Keratinocyte (primary cell): ENCODE measurements around the gene ADAMTSL1. TPM values are rescaled to one million over a fixed set of nuclear protein-coding genes. Genes with fewer than 3 reads are reported as not detected.

Source experiments
- DNase-seq: peaks from one replicate; pipeline ENCODE4 v3.0.0-alpha.2; 2011; ENCODE audit warnings: low read depth, missing footprints, low spot score
- FAIRE-seq: peaks from 2 replicates; lab custom pipeline; 2011; peaks lifted over from hg19 to GRCh38; lab: Jason Lieb, UNC
- H2AFZ ChIP-seq: 2 replicates; pipeline ENCODE4 v1.6.0; 2012; ENCODE audit warnings: low read length, control low read depth, inconsistent platforms; ENCODE audit not compliant: control insufficient read depth
- H3K27ac ChIP-seq: 2 replicates; pipeline ENCODE4 v1.5.1; 2011; ENCODE audit warnings: low read length; ENCODE audit not compliant: control insufficient read depth, insufficient read depth
- H3K27me3 ChIP-seq: 3 replicates; pipeline ENCODE4 v1.6.0; 2011; ENCODE audit warnings: low read length; ENCODE audit not compliant: control insufficient read depth, insufficient read depth; ENCODE audit errors: extremely low read depth
- H3K36me3 ChIP-seq, 2 experiments: 2 replicates in 1 of 2; 3 replicates in 1 of 2; pipeline ENCODE4 v1.5.1; 2011; ENCODE audit warnings: low read length in 2 of 2, mild to moderate bottlenecking in 1 of 2; ENCODE audit not compliant: control insufficient read depth in 2 of 2, insufficient read depth in 2 of 2; ENCODE audit errors: extremely low read depth in 1 of 2
- H3K4me1 ChIP-seq: 3 replicates; pipeline ENCODE4 v1.5.1; 2011; ENCODE audit warnings: low read length; ENCODE audit not compliant: control insufficient read depth, insufficient read depth; ENCODE audit errors: extremely low read depth
- H3K4me2 ChIP-seq: 3 replicates; pipeline ENCODE4 v1.6.0; 2011; ENCODE audit warnings: low read depth, low read length; ENCODE audit not compliant: control insufficient read depth, insufficient read depth; ENCODE audit errors: extremely low read depth
- H3K4me3 ChIP-seq, 3 experiments: fragments of 200-600 bp in 1 of 3; sonication (generic) in 1 of 3; 2 replicates in 2 of 3; 3 replicates in 1 of 3; pipeline ENCODE4 v1.5.1; 2011 to 2016; ENCODE audit warnings: low read length in 3 of 3, mild to moderate bottlenecking in 3 of 3, control low read depth in 2 of 3, inconsistent platforms in 1 of 3, low read depth in 1 of 3, mixed read lengths in 1 of 3, mixed run types in 1 of 3, moderate library complexity in 1 of 3; ENCODE audit not compliant: control insufficient read depth in 2 of 3, insufficient read depth in 2 of 3; ENCODE audit errors: extremely low read depth in 1 of 3
- H3K79me2 ChIP-seq: 2 replicates; pipeline ENCODE4 v1.6.0; 2012; ENCODE audit warnings: low read length; ENCODE audit not compliant: control insufficient read depth, insufficient read depth
- H3K9ac ChIP-seq: 3 replicates; pipeline ENCODE4 v1.6.0; 2011; ENCODE audit warnings: low read length; ENCODE audit not compliant: control insufficient read depth, insufficient read depth; ENCODE audit errors: extremely low read depth
- H3K9me1 ChIP-seq: 3 replicates; pipeline ENCODE4 v1.6.0; 2011; ENCODE audit warnings: low read length; ENCODE audit not compliant: control insufficient read depth, insufficient read depth; ENCODE audit errors: extremely low read depth
- H3K9me3 ChIP-seq: 2 replicates; pipeline ENCODE4 v1.5.1; 2012; ENCODE audit warnings: low read depth, low read length; ENCODE audit not compliant: control insufficient read depth
- H4K20me1 ChIP-seq: 3 replicates; pipeline ENCODE4 v1.6.0; 2011; ENCODE audit warnings: low read length; ENCODE audit not compliant: control insufficient read depth, insufficient read depth; ENCODE audit errors: extremely low read depth
- EZH2 ChIP-seq: IDR thresholded peaks from one replicate; pipeline ENCODE4 v1.6.1; 2012; ENCODE audit warnings: inconsistent platforms, mild to moderate bottlenecking, low read length, moderate library complexity
- dilution Hi-C: fragments of 300-500 bp; cut with MboI; formaldehyde crosslinking; loops from one replicate; pipeline ENCODE4 v1.7.0; 2020; ENCODE audit warnings: low sequenced_read_pairs; ENCODE audit not compliant: extremely low pct_ligation_motif_present
- polyA plus RNA-seq, 5 experiments: library from polyadenylated mRNA; depleted of rRNA in 3 of 5; stranded (reverse) in 3 of 5; stranded (forward) in 1 of 5; unstranded in 1 of 5; fragments of >200 nt; gene quantifications; 1 replicate in 1 of 5; 2 replicates in 3 of 5; 3 replicates in 1 of 5; pipeline versions ENCODE4 v1.2.1 to v1.2.3, GENCODE V29; 2011 to 2012; ENCODE audit warnings: missing spikeins in 2 of 5, low read depth in 1 of 5, low replicate concordance in 1 of 5
- small RNA-seq, 3 experiments: library from RNA; depleted of rRNA; stranded (forward); fragments of <200 nt; gene quantifications; one replicate each; pipeline ENCODE3, GENCODE V24; 2012; ENCODE audit warnings: low read depth in 3 of 3, low replicate concordance in 1 of 3; ENCODE audit not compliant: insufficient read length in 3 of 3
- TF ChIP-seq, protein P1 (sequence below), 3 experiments: IDR thresholded peaks in 1 of 3; conservative IDR thresholded peaks in 1 of 3; optimal IDR thresholded peaks in 1 of 3; 2 replicates in 2 of 3; 3 replicates in 1 of 3; pipeline versions ENCODE3 to v1.5.1; 2011; ENCODE audit warnings: low read length in 3 of 3, mild to moderate bottlenecking in 3 of 3, moderate library complexity in 2 of 3, control low read depth in 1 of 3, inconsistent platforms in 1 of 3; ENCODE audit not compliant: insufficient read depth in 2 of 3; ENCODE audit errors: extremely low read depth in 1 of 3

ADAMTSL1 gene
- polyA plus RNA-seq, 1 donor (not counting 4 experiments of a cell fraction or from before 2014, with no cell fraction given): 1.1 TPM

DNA sequence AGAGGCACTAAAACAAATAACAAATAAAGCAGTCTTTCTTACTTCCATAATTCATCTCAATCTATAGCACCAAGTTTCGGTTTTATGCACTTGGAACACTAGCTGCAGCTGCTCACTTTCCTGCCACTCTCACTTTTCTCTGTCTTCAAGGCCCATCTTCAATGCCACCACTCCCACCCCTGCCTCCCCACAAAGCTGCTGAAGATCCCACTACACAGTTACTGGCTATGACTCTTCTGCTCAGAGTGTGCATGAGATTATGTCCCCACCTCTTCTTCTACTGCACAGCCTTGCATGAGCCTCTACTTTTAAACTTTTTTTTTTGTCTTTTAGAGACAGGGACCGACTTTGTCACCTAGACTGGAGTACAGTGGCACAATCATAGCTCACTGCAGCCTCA is 481.7 kb downstream of the ADAMTSL1 start:
- DNase-seq (no peak), FAIRE-seq (no peak)
- Histone ChIP-seq H3K4me1 (no peaks in the 10 kb centered on the region), H3K79me2 (no peaks in the 10 kb centered on the region), H3K36me3 (no peaks in the 10 kb centered on the region), H3K27me3 (peaks cover 4% of the 10 kb centered on the region), H3K27ac (no peak overlapping the region), H4K20me1 (no peaks in the 10 kb centered on the region), H3K9me1 (no peaks in the 10 kb centered on the region), H2AFZ (no peak overlapping the region), H3K4me3 (no peak overlapping the region), H3K4me2 (no peak overlapping the region), H3K9me3 (no peaks in the 10 kb centered on the region), H3K9ac (no peak overlapping the region)
- dilution Hi-C loops: no loop called here
- TF ChIP-seq EZH2: no peak
- TF ChIP-seq, protein P1, sequence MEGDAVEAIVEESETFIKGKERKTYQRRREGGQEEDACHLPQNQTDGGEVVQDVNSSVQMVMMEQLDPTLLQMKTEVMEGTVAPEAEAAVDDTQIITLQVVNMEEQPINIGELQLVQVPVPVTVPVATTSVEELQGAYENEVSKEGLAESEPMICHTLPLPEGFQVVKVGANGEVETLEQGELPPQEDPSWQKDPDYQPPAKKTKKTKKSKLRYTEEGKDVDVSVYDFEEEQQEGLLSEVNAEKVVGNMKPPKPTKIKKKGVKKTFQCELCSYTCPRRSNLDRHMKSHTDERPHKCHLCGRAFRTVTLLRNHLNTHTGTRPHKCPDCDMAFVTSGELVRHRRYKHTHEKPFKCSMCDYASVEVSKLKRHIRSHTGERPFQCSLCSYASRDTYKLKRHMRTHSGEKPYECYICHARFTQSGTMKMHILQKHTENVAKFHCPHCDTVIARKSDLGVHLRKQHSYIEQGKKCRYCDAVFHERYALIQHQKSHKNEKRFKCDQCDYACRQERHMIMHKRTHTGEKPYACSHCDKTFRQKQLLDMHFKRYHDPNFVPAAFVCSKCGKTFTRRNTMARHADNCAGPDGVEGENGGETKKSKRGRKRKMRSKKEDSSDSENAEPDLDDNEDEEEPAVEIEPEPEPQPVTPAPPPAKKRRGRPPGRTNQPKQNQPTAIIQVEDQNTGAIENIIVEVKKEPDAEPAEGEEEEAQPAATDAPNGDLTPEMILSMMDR (optimal IDR thresholded peaks at IDR 0.05 in 1 of 3, IDR thresholded peaks at IDR 0.05 in 1 of 3, conservative IDR thresholded peaks at IDR 0.05 in 1 of 3; ENCODE audit: extremely low read depth in 1 of 3, insufficient read depth in 2 of 3, low read length in 3 of 3): no peak

Small RNA genes within 50 kb of the gene (small RNA-seq; reads per million reads assigned to genes)
- gene MIR3152: 0 to 0.67 (median 0) reads per million in 3 experiments
